Activated CD4-positive, alpha-beta T cell treated with anti-CD3 and anti-CD28 coated beads, Interleukin-2, Interleukin-4, amounts not matched to agents 100 ng/mL and 50 ng/mL, durations not matched to agents 16 hours and 8 hours (primary cell): ENCODE results near the gene HINFP.
A peak's percentile ranks its signal among the peaks of the same experiment; 100 is the strongest.
"Not testable (repeated sequence)": the region's sequence is repeated elsewhere in the genome, so short reads cannot be mapped to it uniquely, and the experiment has no call there.

Experiments
- DNase-seq: peaks from one replicate; pipeline ENCODE4 v3.0.0-alpha.2; 2020; ENCODE audit warnings: low spot score

Gene HINFP

DNA sequence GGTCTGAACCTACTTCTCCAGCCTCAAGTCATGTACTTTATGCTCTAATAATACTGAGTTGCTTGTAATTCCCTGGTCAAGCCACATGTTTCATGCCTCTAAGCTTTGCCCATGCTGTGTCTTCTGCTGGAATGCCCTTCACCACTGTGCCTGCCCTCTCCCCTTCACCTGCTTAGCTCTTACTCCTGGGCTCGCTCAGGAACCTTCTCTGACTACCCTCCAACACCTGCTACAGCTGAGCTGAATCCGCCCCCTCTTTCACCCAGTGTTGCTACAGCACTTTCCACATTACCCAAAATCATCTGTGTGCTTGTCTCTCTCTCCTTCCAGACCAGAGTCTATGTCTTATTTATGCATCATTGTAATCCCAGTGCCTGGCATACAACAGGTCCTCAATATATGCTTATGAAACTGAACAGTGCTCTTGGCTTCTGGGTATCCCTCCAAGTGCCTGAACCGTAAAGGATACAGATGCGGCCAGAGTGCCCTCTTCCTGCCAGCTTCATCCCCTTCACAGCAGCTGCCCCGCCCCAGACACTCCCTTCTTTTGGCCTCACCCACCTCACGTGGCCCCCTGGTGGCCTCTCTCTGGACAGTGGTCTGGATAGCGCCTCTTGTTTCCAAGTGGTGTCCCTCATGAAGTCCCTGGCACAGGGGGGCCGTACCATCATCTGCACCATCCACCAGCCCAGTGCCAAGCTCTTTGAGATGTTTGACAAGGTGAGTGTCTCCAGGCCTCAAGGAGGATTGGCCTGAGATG lies 34.5 kb downstream of the HINFP start:
- DNase-seq = no peak

DNA sequence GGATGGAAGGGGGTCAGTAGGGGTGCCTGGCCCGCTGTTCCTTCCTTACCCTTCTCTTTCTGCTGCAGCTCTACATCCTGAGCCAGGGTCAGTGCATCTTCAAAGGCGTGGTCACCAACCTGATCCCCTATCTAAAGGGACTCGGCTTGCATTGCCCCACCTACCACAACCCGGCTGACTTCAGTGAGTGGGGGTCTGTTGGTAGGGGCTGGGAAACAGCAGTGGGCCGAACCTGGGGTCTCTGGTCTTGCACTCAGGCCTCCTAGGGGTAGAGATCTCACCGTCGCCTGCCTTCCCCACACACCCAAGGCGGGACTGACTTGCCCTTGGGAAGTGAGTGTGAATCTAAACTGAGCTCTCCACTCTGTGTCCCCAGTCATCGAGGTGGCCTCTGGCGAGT lies 35.1 kb downstream of the HINFP start:
- no peak for DNase-seq

DNA sequence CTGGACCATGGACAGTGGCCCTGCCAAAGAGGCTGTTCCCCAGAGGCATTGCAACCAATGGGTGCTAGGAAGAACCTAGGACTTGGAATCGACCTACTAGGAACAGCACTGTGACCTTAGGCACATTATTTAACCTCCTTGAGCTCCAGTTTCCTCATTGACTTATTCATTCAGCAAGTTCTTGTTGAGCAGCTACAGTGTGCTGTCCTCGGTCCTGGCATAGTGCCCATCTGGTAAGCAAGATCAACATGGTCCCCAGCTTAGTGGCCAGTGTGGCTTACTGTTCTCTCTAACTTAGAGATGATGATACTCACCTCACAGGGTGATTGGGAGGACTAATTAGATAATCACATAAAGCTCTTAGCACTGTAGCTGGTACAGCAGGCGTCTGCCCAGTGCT lies 35.7 kb downstream of the HINFP start:
- no peak for DNase-seq

DNA sequence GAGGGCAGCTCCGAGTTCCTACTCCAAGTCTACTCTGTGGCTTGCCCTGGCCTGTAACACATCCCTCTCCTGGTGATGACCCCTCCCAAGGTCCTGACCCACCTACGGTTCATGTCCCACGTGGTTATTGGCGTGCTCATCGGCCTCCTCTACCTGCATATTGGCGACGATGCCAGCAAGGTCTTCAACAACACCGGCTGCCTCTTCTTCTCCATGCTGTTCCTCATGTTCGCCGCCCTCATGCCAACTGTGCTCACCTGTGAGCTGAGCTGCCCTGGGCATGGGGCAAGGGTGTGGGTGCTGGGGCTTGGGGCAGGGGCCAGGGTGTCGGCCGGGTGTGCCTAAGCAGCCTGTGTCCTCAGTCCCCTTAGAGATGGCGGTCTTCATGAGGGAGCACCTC lies 37.1 kb downstream of the HINFP start:
- DNase-seq = no peak

DNA sequence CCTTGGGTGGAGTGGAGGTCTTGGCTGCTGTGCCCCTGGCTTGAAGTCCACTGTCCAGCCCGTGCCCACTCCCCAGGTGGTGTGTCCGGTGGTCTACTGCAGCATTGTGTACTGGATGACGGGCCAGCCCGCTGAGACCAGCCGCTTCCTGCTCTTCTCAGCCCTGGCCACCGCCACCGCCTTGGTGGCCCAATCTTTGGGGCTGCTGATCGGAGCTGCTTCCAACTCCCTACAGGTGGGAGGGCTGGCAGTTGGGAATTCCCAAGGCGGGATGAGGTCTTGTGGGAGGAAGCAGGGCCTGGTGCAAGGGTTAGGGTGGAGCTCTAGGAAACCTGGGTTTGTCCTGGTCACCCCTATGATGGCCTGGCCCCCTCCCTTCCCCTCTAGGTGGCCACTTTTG lies 38.8 kb downstream of the HINFP start:
- no peak for DNase-seq

DNA sequence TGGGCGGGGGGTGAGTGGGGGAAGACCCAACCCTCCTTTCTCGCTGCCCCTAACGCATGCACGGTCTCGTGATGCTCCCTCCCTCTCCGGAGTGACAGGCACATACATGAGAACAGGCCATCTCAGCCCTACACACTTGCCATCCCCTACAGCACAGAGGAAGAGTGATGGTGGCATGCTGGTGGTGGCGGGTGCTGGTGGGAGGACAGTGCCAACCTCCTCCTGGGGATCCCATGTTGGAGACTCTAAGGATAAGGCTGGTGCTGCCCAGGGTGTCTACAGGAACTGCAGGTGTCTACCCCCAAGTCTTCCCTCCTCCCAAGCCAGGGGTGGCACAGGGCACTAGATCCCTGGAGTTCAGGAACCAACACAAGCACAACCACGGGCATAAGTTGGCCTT lies 40.5 kb downstream of the HINFP start:
- no peak for DNase-seq

DNA sequence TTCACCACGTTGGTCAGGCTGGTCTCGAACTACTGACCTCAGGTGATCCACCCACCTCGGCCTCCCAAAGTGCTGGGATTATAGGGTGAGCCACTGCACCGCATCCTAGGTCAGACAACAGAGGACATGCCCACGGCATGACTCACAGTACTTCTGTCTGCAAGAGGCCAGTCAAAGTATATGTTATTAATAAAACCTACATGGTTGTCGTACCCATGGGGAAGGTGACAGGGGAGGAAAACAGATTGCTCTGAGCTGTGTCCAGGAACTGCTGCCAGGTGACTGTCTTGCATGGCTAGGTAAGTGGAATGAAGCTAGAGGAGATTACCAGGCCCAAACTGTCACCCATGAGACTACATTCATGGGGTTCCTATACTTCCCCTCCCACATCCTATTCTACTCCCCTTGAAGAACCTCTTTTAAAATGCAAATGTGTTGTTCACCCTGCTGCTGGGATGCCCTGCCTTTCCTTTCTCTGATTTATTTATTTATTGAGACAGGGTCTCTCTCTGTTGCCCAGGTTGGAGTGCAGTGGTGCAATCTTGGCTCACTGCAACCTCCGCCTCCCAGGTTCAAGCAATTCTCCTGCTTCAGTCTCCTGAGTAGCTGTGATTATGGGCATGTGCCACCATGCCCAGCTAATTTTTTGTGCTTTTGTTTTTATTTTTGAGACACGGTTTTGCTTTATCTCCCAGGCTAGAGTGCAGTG lies 45.1 kb downstream of the HINFP start:
- DNase-seq = no peak

DNA sequence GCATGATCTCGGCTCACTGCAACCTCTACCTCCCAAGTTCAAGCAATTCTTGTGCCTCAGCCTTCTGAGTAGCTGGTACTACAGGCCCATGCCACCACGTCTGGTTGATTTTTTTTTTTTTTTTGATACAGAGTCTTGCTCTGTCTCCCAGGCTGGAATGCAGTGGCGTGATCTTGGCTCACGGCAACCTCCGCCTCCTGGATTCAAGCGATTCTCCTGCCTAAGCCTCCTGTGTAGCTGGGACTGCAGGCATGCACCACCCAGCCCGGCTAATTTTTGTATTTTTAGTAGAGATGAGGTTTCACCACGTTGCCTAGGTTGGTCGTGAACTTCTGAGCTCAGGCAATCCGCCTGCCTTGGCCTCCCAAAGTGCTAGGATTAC lies 45.7 kb downstream of the HINFP start:
- DNase-seq = not testable (repeated sequence)

DNA sequence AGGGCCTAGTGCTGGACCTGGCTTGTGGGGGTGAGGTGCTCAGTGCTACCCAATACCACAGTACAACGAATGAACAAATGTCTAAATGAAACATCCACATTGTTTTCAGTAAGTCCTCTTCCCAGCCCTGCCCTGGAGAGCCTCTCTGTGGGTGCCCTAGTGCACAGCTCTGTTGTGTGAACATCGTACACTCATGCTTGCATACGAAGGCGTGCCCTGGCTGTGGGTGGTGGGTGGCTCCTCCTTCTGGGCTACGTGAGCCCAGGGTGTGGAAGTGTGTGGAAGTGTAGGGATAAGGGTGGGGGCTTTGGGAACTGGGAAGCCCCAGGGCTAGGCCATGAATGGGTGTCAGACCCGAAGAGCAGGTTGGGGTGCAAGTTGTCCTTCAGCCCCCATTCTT lies 46.6 kb downstream of the HINFP start:
- DNase-seq = no peak

DNA sequence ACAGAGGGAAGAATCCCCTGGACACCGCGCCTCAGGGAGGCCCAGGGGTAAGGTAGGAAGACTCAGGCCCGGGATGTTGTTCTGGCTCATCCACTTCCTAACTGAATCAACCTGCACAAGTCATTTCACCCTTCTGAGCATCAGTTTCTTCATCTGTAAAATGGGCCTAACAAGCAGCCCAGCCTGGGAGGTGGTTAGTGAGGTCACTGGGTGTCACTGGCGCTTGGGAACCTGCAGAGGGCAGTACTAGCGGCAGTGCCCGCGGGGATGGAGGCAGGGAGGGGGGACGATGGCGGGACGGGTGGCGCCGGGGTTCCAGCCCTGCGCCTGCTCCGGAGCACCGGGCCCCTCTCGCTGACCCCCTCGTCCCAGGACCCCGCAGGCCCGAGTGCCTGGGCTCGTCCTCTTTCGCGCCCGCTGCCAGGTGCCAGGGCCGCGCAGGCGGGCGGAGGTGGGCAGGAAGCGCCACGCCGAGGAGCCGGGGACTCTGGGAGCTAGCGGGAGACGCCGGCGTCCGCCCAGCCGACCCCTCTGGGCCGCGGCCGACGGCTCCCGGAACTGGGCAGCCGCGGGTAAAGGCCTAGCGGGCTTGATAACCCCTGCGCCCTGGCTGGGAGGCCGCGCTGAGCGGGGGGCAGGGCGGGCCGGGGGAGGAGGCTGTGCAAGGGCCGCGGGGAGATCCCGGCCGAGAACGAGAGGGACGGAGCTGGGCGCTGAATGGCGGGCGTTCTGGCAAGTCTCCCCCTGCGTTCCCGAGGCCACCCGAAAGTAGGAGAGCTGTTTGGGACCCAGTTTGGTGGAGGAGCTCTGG lies 47.3 kb downstream of the HINFP start, which contains the start of gene NLRX1:
NLRX1 (plus strand) TSS at position 255 of the 811 bp plus-strand sequence. CDS start 2,679 bp downstream, outside the sequence.
- DNase-seq = peak; percentile 94

DNA sequence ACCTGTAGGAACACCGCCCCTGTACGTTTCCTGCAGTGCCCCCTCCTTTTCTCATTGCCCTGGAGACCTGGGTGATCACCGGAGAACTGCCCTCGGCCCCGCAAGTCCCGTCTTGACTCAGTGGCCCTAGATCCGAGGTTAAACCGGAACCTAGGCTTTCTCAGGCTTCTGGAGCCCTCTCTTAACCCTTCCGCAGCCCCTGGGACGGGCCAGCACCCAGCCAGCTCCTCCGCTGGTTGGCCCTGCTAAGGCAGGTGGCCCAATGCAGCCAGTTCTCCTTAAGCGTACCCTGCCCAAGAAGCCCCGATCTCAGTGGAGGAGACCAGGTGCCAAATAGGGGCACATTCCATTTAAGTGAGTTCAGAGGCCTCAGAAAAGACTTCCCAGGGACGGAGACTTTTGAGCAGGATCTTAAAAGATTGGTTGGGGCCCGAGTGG lies 47.9 kb downstream of the HINFP start:
- DNase-seq = peak; percentile 54

DNA sequence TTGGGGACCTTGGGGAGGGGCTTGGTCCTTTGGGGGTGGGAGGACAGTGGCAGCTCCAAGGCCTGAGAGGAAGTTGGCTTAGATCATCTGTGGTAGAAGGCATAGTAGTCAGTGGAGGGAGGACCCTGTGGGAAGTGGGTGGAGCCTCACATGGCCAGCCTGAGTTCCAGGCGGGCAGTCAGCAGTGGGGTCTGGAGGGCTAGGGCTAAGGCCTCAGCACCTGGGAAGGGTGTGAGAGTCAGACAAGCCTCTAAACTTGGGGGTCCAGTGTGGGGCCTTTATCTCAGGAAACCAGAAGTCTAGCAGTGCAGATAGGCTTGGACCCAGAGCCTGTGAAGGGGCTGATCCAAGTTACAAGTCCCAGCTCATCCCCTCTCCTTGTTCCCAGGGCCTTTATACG lies 51.1 kb downstream of the HINFP start:
- no peak for DNase-seq

DNA sequence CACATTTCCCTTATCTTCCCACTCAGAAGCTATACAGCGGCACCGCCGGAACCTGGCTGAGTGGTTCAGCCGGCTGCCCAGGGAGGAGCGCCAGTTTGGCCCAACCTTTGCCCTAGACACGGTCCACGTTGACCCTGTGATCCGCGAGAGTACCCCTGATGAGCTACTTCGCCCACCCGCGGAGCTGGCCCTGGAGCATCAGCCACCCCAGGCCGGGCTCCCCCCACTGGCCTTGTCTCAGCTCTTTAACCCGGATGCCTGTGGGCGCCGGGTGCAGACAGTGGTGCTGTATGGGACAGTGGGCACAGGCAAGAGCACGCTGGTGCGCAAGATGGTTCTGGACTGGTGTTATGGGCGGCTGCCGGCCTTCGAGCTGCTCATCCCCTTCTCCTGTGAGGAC lies 52.1 kb downstream of the HINFP start:
- no peak for DNase-seq

DNA sequence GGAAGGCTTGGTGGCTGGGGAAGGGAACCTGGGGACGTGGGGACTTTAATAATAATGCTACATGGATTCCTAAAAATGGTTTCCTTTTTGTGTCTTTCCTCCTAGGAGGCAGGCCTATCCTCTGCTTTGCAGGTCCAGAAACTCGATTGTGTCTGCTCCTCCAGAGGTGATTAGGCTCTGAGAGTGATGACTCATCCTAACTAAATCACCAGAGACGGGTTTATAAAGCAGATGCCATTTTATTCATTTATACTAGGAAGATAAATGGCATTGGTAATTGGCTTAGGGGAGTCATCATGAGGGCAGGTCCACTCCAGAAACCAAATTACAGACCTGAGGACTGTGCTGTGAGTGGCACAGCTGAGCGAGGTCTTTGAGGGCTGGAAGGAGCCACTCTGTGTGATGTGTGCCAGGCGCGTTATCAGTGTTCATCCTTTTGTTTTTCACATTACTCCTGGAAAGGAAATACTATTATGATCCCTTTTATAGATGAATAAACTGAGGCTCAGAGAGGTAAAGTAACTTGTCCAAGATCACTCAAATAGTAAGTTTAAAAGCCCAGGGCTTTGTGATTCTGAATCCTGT lies 54.2 kb downstream of the HINFP start:
- DNase-seq = peak; percentile 26

DNA sequence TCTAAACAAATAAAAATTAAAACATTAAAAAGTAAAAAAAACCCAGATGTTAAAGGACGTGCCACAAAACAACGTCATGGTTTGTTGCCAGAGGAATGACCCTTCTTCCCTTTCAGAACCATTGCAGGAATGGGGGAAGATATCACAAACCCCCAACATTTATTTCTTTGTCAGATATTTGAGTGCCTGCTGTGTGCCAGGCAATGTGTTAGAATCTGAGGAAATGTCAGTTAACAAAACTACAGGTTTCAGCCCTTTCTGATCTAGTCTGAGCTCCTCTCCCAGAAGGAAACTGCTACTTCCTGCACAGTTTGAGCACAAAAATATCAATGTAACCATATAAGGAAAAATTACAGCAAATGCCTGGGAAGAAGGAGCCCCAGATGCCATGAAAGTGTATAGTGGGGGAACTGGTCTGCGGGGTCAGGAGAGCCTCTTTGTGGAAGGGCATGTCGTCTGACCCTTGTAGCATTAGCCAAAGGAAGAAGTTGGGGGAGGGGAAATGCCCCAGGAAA lies 56.8 kb downstream of the HINFP start:
- DNase-seq = no peak

DNA sequence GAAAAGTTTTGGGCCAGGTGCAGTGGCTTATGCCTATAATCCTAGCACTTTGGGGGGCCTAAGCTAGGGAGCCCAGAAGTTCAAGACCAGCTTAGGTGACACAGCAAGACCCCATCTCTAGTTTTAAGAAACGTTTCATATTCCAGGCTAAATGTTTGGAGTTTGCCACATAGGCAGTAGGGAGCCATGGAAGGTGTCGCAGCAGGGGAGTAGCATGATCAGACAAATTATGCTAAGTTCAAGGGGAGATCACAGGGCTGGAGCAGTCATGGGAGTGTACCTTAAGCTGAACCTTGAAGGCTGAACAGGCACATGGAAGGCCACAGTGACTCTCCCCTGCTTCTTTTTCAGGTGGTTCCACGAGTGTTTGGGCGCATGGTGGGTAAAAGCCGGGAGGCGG lies 58.0 kb downstream of the HINFP start:
- no peak for DNase-seq

DNA sequence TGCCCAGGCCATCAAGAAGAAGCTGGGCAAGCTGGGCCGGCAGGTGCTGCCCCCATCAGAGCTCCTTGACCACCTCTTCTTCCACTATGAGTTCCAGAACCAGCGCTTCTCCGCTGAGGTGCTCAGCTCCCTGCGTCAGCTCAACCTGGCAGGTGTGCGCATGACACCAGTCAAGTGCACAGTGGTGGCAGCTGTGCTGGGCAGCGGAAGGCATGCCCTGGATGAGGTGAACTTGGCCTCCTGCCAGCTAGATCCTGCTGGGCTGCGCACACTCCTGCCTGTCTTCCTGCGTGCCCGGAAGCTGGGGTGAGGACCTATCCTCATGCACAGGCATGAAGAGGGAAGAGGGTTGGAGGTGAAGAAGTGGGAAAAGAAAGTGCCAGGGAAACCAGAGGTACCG lies 58.6 kb downstream of the HINFP start:
- DNase-seq = no peak

DNA sequence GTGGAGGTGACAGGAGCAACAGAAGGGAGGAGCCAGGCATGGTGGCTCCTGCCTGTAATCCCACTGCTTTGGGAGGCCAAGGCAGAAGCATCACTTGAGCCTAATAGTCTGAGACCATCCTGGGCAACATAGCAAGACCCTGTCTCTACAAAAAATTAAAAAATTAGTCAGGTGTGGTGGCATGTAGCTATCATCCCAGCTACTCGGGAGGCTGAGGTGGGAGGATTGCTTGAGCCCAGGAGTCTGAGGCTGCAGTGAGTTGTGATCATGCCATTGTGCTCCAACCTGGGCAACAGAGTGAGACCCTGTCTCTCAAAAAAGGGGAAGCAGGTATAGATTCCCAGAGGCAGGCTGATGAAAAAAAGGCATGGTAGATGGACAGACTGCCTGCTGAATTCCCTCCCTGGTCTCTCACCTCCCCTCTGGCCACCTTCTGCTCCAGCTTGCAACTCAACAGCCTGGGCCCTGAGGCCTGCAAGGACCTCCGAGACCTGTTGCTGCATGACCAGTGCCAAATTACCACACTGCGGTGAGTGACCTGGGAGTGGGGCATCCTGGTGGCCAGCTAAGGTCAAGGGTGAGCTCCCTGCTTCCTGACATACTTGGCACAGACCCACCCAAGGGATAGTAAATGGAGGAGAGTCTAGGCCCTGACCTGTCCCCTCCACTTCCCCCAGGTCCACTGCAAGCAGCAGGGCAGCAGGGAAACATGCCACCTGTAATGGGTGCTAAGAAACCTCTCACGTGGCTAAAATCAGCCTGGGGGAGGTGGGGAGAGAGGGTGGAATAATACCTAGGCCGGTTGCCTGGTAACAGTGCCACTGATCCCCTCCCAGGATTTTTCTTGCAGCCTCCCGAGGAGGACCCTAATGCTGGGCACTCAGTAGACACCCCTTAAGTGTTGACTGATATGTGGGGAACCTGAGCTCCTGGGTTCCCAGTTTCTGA lies 59.6 kb downstream of the HINFP start:
- DNase-seq = no peak

DNA sequence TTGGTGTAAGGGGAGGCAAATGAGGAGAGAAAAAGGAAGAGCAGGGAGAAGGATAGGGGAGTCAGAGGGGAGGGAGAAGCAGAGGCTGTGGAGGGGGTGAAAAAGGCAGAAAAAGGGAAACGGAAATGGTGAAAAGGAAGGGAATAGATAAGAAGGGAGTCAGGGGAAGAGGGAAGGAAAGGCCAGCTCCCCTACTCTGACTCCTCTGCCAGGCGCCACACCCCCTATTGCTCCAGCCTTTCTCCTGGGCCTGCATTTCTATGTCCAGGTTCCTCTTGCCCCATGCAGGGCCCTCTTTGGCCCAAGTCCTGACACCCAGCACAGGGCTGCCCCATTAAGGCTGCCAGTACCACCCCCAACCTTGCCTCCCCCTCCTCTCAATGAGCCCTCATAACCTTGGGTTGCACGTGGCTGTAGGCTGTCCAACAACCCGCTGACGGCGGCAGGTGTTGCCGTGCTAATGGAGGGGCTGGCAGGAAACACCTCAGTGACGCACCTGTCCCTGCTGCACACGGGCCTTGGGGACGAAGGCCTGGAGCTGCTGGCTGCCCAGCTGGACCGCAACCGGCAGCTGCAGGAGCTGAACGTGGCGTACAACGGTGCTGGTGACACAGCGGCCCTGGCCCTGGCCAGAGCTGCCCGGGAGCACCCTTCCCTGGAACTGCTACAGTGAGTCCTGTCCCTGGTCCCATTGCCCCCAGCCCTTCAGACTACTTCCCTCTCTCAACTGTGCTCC lies 60.5 kb downstream of the HINFP start:
- DNase-seq = no peak

DNA sequence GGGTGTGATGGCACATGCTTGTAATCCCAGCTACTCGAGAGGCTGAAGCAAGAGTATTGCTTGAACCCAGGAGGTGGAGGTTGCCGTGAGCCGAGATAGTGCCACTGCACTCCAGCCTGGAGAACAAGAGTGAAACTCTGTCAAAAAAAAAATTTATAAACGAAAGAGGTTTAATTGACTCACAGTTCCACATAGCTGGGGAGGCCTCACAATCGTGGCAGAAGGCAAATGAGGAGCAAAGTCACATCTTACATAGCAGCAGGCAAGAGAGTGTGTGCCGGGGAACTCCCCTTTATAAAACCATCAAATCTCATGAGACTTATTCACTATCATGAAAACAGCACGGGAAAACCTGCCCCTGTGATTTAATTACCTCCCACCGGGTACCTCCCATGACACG lies 63.0 kb downstream of the HINFP start:
- DNase-seq = not testable (repeated sequence)
